ENCODE measurements around the gene EFNA5.

- TF ChIP-seq CTCF (IDR thresholded peaks at IDR 0.05; ENCODE audit: poor library complexity): no peak
- TF ChIP-seq EZH2 (IDR thresholded peaks at IDR 0.05; ENCODE audit: borderline replicate concordance): no peak
- no peak for TF ChIP-seq EZH2phosphoT487 (IDR thresholded peaks at IDR 0.05; ENCODE audit: low read depth, severe bottlenecking, unreplicated experiment)
These were observed 166.3 kb downstream of the EFNA5 start for GRCh38 chr5:107504424-107504823.
